ENCODE data around the gene MIDN. TPM values are rescaled to one million over a fixed set of nuclear protein-coding genes. Genes with fewer than 3 reads are reported as not detected.

Gene MIDN
- total RNA-seq, 1 experiment from 2014 or later: 286 TPM

- no peak for DNase-seq
- no peak overlapping the region for H3K56ac ChIP-seq (ENCODE audit: insufficient read length, low read depth, low read length)
- no peak overlapping the region for H2BK120ac ChIP-seq (ENCODE audit: low read depth, low read length, poor library complexity, severe bottlenecking)
- no peak overlapping the region for H2BK15ac ChIP-seq (ENCODE audit: low read depth, low read length)
- Mint-ChIP-seq H3K27ac (peak overlapping the region; percentile 64 to 85 (median 79); a peak in 5 of 7 replicates), H3K27me3 (ENCODE audit: low read depth) (no peaks in the 10 kb centered on the region; the same call in 1 of the 2 replicates), H3K36me3 (ENCODE audit: insufficient read depth in 1 of 3, low read depth in 3 of 3) (peaks cover 18 to 49% (median 42%) of the 10 kb centered on the region in 3 experiments), H3K4me3 (peak overlapping the region in 1 of 2 experiments; percentile 34; a peak in 3 of 5 replicates), H3K4me1 (peaks cover 42 to 56% of the 10 kb centered on the region in 2 experiments), H3K9me3 (no peaks in the 10 kb centered on the region; a peak in 2 of 5 replicates)
- H3K4ac ChIP-seq (ENCODE audit: low read depth, low read length): no peak overlapping the region
- H4K5ac ChIP-seq (ENCODE audit: insufficient read length, low read depth, low read length): no peak overlapping the region
- H3K4me2 ChIP-seq (ENCODE audit: insufficient read depth, insufficient read length, low read length): no peak overlapping the region
- no peak overlapping the region for H3T11ph ChIP-seq (ENCODE audit: low read length)
- no peak overlapping the region for H4K8ac ChIP-seq (replicated peaks; ENCODE audit: insufficient read length, low read depth, low read length)
- no peak overlapping the region for H2BK5ac ChIP-seq (ENCODE audit: insufficient read length, low read length)
- no peak overlapping the region for H2BK12ac ChIP-seq (ENCODE audit: insufficient read length, low read depth, low read length)
- H3K4me1 ChIP-seq (ENCODE audit: insufficient read depth, low read length): no peaks in the 10 kb centered on the region
- H3K79me2 ChIP-seq (ENCODE audit: insufficient read depth, low read length): no peaks in the 10 kb centered on the region
- no peaks in the 10 kb centered on the region for H4K20me1 ChIP-seq (ENCODE audit: control insufficient read depth, insufficient read depth, insufficient read length)
- H3K23ac ChIP-seq (ENCODE audit: insufficient read length, low read depth, low read length): no peak overlapping the region
- H3K14ac ChIP-seq (ENCODE audit: insufficient read depth, low read length): no peak overlapping the region
- no peak overlapping the region for H2AFZ ChIP-seq (ENCODE audit: low read length)
- H2AK5ac ChIP-seq (ENCODE audit: insufficient read length, low read length): no peak overlapping the region
- peaks cover 18% of the 10 kb centered on the region for H3K23me2 ChIP-seq (ENCODE audit: insufficient read length, low read depth, low read length, poor library complexity, severe bottlenecking)
- H3K27ac ChIP-seq (ENCODE audit: insufficient read length, low read depth, low read length): no peak overlapping the region
- TF ChIP-seq CTCF (conservative IDR thresholded peaks at IDR 0.05): no peak
- H3K9ac ChIP-seq (ENCODE audit: extremely low read depth, insufficient read length, low read length): no peak overlapping the region
- WGBS (ENCODE audit: extremely low coverage, insufficient read length, low lambda C conversion rate): no CpG with 5 or more reads among the region's 15 CpGs
- no peak overlapping the region for H4K91ac ChIP-seq (ENCODE audit: insufficient read length, low read depth, low read length)
- no peak overlapping the region for H3K18ac ChIP-seq (ENCODE audit: insufficient read length, low read depth, low read length)
- no peaks in the 10 kb centered on the region for H3K79me1 ChIP-seq (ENCODE audit: insufficient read depth, low read depth, low read length, poor library complexity, severe bottlenecking)
- no peaks in the 10 kb centered on the region for H3K27me3 ChIP-seq (ENCODE audit: insufficient read depth, low read length)
- H2BK20ac ChIP-seq (ENCODE audit: low read depth, low read length, poor library complexity, severe bottlenecking): no peak overlapping the region
- H3K9me3 ChIP-seq (ENCODE audit: control insufficient read depth, low read depth, low read length): no peaks in the 10 kb centered on the region
Observed at GRCh38 chr19:1258707-1259205, 10.4 kb downstream of the MIDN start.

Data from H9 (cell line).